Hippocampal formation (tissue), 2 donors: ENCODE data around the gene NFKB1.

Experiments used
- DNase-seq, 2 donors: peaks; one replicate each; lab custom pipeline; 2025; lab: John Stamatoyannopoulos, UW

The NFKB1 gene

DNA sequence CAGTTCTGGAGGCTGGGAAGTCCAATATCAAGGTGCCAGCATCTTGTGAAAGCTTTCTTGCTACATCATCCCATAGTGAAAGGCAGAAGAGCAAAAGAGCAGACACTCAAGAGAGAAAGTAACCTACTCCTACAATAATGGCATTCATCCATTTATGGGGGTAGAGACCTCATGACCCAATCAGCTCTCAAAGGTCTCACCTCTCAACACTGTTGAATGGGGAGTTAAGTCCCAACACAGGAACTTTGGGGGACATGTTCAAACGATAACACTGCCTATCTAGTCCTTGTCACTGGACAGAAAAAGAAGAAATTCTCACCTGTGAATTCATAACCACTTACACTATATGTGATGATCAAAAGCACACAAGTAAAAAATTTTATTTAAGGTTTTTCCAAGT lies 6.6 kb upstream of the NFKB1 start:
- no peak for DNase-seq

- no peak for DNase-seq
These were observed 3.2 kb upstream of the NFKB1 start for GRCh38 chr4:102497986-102498385.

DNA sequence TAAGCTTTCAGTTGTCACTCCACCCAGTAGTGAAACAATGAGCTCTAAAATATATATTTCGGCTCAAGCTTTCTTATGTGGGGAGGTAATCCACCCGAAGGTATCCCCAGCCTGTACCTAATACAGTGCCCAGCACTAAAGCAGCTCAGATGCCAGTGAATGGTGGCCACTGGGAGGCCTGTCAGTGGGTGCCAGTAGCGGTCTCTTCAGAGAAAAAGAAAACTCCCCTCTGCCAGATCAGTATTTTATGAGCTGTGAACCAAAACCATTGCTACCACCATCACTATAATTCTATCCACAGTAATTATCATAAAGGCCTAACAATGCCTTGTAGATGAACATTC lies 835 bp upstream of the NFKB1 start:
- DNase-seq, result peak; percentile 56 to 74

DNA sequence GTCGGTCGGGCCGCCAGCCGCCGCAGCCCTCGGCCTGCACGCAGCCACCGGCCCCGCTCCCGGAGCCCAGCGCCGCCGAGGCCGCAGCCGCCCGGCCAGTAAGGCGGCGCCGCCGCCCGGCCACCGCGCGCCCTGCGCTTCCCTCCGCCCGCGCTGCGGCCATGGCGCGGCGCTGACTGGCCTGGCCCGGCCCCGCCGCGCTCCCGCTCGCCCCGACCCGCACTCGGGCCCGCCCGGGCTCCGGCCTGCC lies 213 bp downstream of the NFKB1 start:
- DNase-seq, result peak in 1 of 2 donors; percentile 52

DNA sequence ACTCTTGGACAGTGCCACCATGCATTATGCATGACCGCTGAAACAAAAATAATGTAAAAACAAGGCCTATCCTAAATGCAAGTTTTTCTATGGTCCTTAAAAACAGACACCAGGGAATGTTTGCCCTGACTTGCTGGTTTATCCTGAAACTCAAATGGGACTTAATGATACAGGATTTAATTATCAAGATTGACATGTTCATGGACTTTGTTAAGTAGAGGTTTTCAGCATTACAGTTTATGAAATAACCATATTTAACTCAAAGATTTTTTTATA lies 1.3 kb downstream of the NFKB1 start:
- no peak for DNase-seq

DNA sequence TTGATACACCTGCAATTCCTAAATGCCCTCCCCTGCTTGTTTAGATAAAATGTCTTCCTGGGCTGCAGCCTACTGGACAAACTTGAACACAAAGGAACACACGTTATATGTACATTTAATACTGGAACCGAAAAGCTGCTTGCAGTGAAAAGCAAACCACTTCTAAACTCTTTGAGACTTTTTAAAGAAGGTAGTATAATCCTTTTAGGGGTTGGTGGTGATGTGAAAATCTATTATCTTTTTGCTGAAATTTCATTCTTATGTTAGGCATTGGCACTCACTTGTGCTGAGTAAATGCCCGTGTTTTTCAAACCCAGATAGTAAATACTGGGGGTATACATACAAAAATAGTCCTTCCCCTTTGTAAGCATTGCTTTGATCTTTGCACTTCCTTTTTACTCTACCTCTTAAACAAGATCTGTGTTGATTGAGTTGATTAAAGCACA lies 2.2 kb downstream of the NFKB1 start:
- DNase-seq, result no peak

DNA sequence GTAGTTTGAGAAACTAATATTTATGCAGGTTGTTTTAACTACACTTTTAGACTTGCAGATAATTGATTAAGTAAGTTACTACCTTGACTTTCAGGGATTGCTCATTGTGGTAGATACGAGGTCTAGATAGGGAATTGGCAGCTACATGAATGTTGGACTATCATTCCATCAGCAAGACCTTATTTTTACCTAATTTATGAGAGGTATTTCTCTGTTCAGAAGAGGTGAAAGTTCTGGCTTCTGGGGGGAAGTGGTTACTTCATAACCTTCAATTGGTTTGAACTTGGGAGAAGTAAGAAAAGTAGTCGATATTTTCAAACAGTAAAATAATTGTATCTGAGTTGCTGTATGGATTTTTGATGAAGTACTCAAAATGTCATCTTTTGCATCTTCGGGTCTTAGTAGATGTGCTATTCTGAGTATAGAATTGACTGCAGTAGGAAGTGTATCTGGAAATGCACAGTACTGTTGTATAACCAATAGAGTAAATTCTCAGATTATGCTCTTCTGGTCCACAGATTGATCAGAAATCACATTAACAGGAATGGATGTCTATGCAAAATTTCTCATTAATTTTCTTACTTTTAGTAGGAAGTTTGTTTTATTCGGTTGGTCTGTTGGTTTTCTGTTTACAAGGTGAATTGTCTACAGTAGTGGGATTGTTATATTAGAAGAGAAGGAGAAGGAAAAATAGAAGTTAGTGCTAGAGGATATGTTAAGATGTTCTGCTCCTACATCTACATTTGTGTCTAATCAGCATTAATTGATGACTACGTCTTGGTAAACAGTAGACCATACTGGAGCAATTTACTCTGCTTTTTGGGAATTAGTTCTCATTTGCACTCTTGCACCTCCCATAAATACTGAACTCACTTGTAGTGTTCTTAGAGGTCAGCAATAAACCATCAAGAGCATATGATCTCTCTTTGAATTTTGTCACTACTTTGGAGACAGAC lies 3.0 kb downstream of the NFKB1 start:
- peak in 1 of 2 donors; percentile 73 for DNase-seq

DNA sequence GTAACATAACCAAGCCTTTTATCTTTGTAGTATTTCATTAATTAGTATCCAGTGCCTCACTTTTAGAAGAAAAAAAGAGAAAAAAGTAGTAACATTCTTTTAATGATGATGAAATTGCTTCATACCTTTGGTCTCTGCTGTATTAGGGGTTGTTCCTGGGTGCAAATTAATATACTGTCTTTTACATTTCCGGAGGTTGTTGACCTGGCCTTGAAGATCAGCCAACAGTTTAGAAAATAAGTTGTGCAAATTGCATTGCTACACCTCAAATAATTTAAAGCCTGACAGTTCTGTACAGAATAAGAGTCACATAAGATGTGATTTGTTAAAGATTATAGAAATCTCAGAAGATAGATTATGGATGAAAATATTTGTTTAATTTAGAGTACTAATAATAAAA lies 3.8 kb downstream of the NFKB1 start:
- DNase-seq, result no peak

DNA sequence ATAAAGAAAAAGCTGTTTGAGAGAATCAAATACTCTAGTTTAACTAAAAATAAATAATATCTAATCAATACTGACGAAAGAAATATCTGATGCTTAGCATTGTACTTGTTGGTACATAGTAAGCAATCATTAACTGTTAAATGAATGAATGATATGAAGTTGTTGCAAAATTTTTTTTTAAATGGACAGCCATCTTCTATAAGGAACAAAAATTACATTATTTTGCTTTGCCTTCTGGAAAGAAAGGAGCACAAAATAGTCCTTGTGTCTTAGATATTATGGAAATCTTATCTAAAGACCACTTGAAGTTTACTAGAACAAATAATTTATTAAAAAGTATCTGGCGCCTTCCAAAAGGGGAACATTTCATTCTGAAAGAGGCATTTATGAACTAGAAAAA lies 4.5 kb downstream of the NFKB1 start:
- no peak for DNase-seq

- DNase-seq, result no peak
These were observed 5.4 kb downstream of the NFKB1 start for GRCh38 chr4:102506523-102506922.

- no peak for DNase-seq
These were observed 10.9 kb downstream of the NFKB1 start for GRCh38 chr4:102511830-102512605.

- DNase-seq, result peak in 1 of 2 donors; percentile 20
These were observed 13.3 kb downstream of the NFKB1 start for GRCh38 chr4:102514298-102514964.

DNA sequence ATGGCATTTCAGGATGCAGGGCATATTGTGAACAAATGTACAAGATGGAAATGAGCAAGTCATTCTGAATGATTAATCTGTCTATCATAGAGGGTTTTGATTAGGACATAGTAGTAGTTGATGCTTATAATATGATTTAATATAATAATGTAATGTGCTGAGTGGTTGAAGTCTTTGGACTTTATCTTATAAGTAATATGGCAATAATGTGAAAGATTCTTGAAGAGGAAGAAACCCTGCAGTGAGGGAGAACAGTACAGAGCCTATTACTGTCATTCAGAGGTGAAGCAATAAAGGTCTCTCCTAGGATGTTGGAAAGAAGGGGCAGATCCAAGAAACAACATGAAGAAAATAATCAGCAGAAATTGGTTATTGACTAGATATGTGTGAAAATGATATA lies 16.6 kb downstream of the NFKB1 start:
- no peak for DNase-seq

DNA sequence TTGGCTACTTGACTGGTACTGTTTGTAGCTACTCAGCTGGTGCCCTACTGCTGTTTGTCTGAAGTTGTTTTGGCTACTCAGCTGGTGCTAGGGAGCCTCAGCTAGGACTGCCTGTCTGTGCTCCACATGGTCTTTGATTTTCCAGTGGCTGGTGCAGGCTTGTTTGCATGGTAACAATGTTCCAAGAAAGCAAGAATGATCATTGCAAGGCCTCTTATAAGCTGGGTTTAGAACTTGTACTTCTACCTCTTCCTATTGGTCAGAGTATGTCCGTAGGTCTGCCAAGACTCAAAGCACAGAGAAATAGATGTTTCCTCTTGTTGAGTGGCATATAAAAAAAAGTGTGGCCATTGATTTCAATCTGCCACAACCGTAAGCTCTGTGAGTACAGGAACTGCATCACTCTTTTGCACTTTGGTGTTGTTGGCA lies 17.6 kb downstream of the NFKB1 start:
- no peak for DNase-seq

GRCh38 chr4:102519925-102520324 lies 18.8 kb downstream of the NFKB1 start:
- no peak for DNase-seq

- no peak for DNase-seq
These were observed 20.4 kb downstream of the NFKB1 start for GRCh38 chr4:102521570-102521969.

GRCh38 chr4:102522031-102522440 lies 20.9 kb downstream of the NFKB1 start:
- no peak for DNase-seq

GRCh38 chr4:102524691-102525090 lies 23.5 kb downstream of the NFKB1 start:
- DNase-seq, result no peak

DNA sequence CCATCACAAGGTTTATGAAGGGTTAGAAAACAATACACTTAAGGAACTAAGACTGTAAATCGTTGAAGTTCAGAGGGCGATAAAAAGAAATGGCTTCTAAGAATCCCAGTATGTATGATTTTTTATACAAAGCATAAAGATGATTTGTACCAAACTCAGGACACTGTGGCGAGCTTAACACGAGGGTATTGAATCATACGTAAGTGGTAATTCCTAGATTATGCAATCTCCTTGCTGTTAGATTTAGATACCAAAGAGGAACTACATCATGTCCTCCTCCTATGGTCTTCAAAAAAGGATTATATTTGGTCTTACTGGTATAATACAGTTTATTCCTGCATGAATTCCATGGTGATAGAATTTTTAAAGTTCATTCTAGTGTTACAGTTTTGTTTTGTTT lies 23.9 kb downstream of the NFKB1 start:
- no peak for DNase-seq

DNA sequence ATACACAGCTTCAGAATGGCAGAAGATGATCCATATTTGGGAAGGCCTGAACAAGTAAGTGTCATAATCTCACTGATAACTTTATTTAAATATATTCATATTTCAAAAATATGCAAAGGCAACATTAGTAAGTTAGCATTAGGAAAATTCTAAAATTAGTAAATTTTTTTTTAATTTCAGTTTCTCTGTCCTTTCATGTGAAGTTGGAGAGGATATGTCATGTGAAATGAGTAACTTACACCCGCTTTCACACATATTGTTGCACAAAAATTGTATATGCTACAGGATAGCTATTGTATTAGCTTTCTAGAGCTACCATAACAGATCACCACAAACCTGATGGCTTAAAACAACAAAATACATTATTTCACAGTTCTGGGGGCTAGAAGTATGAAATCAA lies 24.3 kb downstream of the NFKB1 start:
- no peak for DNase-seq

DNA sequence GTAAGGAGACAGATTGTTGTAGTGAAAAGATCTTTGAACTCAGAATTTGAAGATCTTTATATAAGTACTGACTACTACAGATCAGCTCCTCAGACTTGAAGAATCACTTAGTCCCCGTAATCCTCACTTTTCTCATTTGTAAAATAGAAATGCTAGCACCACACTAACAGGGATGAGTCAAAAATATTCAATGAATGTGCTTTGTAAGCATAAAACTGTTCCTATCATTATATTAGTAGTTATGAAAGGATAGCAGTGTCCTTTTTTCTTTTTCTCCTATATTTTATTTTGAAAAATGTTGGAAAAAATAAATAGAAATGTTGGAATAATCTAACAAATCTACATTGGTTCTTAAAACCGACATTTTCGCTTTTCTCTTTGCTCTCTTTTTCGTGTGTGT lies 25.4 kb downstream of the NFKB1 start:
- no peak for DNase-seq

- no peak for DNase-seq
These were observed 26.6 kb downstream of the NFKB1 start for GRCh38 chr4:102527695-102528283.

GRCh38 chr4:102529977-102530376 lies 28.8 kb downstream of the NFKB1 start:
- DNase-seq, result no peak
